ENCODE data around the gene PIK3R2. TPM values are rescaled to one million over a fixed set of nuclear protein-coding genes. Genes with fewer than 3 reads are reported as not detected.
"Not testable (repeated sequence)": the region's sequence is repeated elsewhere in the genome, so short reads cannot be mapped to it uniquely, and the experiment has no call there.

The PIK3R2 gene
- total RNA-seq, 1 experiment from 2014 or later: 42.8 TPM

- Histone ChIP-seq H4K20me1 (ENCODE audit: control insufficient read depth, insufficient read depth, insufficient read length) (peaks cover 4% of the 10 kb centered on the region), H3K27ac (ENCODE audit: insufficient read length, low read depth, low read length) (no peak overlapping the region), H3K4me2 (ENCODE audit: insufficient read depth, insufficient read length, low read length) (no peak overlapping the region), H3K56ac (ENCODE audit: insufficient read length, low read depth, low read length) (no peak overlapping the region), H3K18ac (ENCODE audit: insufficient read length, low read depth, low read length) (no peak overlapping the region), H4K91ac (ENCODE audit: insufficient read length, low read depth, low read length) (no peak overlapping the region), H4K8ac (replicated peaks; ENCODE audit: insufficient read length, low read depth, low read length) (no peak overlapping the region), H3K23ac (ENCODE audit: insufficient read length, low read depth, low read length) (no peak overlapping the region), H3T11ph (ENCODE audit: low read length) (no peak overlapping the region), H3K23me2 (ENCODE audit: insufficient read length, low read depth, low read length, poor library complexity, severe bottlenecking) (peaks cover 7% of the 10 kb centered on the region), H3K9me3 (ENCODE audit: control insufficient read depth, low read depth, low read length) (no peaks in the 10 kb centered on the region), H3K4me1 (ENCODE audit: insufficient read depth, low read length) (0 out of 2 replicates have a peak, but pooled peaks cover 2% of the 10 kb centered on the region), H3K14ac (ENCODE audit: insufficient read depth, low read length) (no peak overlapping the region), H2BK20ac (ENCODE audit: low read depth, low read length, poor library complexity, severe bottlenecking) (no peak overlapping the region), H2BK120ac (ENCODE audit: low read depth, low read length, poor library complexity, severe bottlenecking) (no peak overlapping the region), H4K5ac (ENCODE audit: insufficient read length, low read depth, low read length) (no peak overlapping the region), H2AFZ (ENCODE audit: low read length) (no peak overlapping the region), H3K79me1 (ENCODE audit: insufficient read depth, low read depth, low read length, poor library complexity, severe bottlenecking) (no peaks in the 10 kb centered on the region), H2AK5ac (ENCODE audit: insufficient read length, low read length) (no peak overlapping the region), H2BK5ac (ENCODE audit: insufficient read length, low read length) (no peak overlapping the region), H3K27me3 (ENCODE audit: insufficient read depth, low read length) (no peaks in the 10 kb centered on the region), H3K4ac (ENCODE audit: low read depth, low read length) (no peak overlapping the region), H3K79me2 (ENCODE audit: insufficient read depth, low read length) (no peaks in the 10 kb centered on the region), H3K9ac (ENCODE audit: extremely low read depth, insufficient read length, low read length) (no peak overlapping the region), H2BK12ac (ENCODE audit: insufficient read length, low read depth, low read length) (no peak overlapping the region), H2BK15ac (ENCODE audit: low read depth, low read length) (no peak overlapping the region)
- TF ChIP-seq, protein P1, sequence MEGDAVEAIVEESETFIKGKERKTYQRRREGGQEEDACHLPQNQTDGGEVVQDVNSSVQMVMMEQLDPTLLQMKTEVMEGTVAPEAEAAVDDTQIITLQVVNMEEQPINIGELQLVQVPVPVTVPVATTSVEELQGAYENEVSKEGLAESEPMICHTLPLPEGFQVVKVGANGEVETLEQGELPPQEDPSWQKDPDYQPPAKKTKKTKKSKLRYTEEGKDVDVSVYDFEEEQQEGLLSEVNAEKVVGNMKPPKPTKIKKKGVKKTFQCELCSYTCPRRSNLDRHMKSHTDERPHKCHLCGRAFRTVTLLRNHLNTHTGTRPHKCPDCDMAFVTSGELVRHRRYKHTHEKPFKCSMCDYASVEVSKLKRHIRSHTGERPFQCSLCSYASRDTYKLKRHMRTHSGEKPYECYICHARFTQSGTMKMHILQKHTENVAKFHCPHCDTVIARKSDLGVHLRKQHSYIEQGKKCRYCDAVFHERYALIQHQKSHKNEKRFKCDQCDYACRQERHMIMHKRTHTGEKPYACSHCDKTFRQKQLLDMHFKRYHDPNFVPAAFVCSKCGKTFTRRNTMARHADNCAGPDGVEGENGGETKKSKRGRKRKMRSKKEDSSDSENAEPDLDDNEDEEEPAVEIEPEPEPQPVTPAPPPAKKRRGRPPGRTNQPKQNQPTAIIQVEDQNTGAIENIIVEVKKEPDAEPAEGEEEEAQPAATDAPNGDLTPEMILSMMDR (conservative IDR thresholded peaks at IDR 0.05): no peak
- WGBS (ENCODE audit: extremely low coverage, insufficient read length, low lambda C conversion rate): no CpG with 5 or more reads among the region's 4 CpGs
- H3K4me1 Mint-ChIP-seq: peaks cover 13 to 30% of the 10 kb centered on the region in 2 experiments
- no peaks in the 10 kb centered on the region for H3K9me3 Mint-ChIP-seq
- no peak for DNase-seq
- peaks cover 14 to 31% (median 30%) of the 10 kb centered on the region in 3 experiments; a peak in 6 of 7 replicates for H3K36me3 Mint-ChIP-seq (ENCODE audit: insufficient read depth in 1 of 3, low read depth in 3 of 3)
- no peak overlapping the region for H3K27ac Mint-ChIP-seq
- H3K27me3 Mint-ChIP-seq (ENCODE audit: low read depth): no peaks in the 10 kb centered on the region
- no peak overlapping the region for H3K4me3 Mint-ChIP-seq
Observed at GRCh38 chr19:18158467-18158866, 5.5 kb downstream of the PIK3R2 start.

GRCh38 chr19:18159059-18159616 lies 6.2 kb downstream of the PIK3R2 start:
- H3K27ac ChIP-seq (ENCODE audit: insufficient read length, low read depth, low read length); H4K5ac ChIP-seq (ENCODE audit: insufficient read length, low read depth, low read length); H3K18ac ChIP-seq (ENCODE audit: insufficient read length, low read depth, low read length); H3K23me2 ChIP-seq (ENCODE audit: insufficient read length, low read depth, low read length, poor library complexity, severe bottlenecking); H2AFZ ChIP-seq (ENCODE audit: low read length); H3K4me2 ChIP-seq (ENCODE audit: insufficient read depth, insufficient read length, low read length); H3K4me1 ChIP-seq (ENCODE audit: insufficient read depth, low read length); H3K79me1 ChIP-seq (ENCODE audit: insufficient read depth, low read depth, low read length, poor library complexity, severe bottlenecking); H3K4ac ChIP-seq (ENCODE audit: low read depth, low read length); H3K79me2 ChIP-seq (ENCODE audit: insufficient read depth, low read length); H3K9me3 ChIP-seq (ENCODE audit: control insufficient read depth, low read depth, low read length); H3K27ac Mint-ChIP-seq; H2AK5ac ChIP-seq (ENCODE audit: insufficient read length, low read length); H3K56ac ChIP-seq (ENCODE audit: insufficient read length, low read depth, low read length); H3K27me3 ChIP-seq (ENCODE audit: insufficient read depth, low read length); H2BK5ac ChIP-seq (ENCODE audit: insufficient read length, low read length); DNase-seq; H2BK120ac ChIP-seq (ENCODE audit: low read depth, low read length, poor library complexity, severe bottlenecking); H4K20me1 ChIP-seq (ENCODE audit: control insufficient read depth, insufficient read depth, insufficient read length); H2BK12ac ChIP-seq (ENCODE audit: insufficient read length, low read depth, low read length); H3K23ac ChIP-seq (ENCODE audit: insufficient read length, low read depth, low read length); H3K27me3 Mint-ChIP-seq (ENCODE audit: low read depth); H3K9me3 Mint-ChIP-seq; H4K8ac ChIP-seq (replicated peaks; ENCODE audit: insufficient read length, low read depth, low read length); H3K4me3 Mint-ChIP-seq; H2BK15ac ChIP-seq (ENCODE audit: low read depth, low read length); H3K9ac ChIP-seq (ENCODE audit: extremely low read depth, insufficient read length, low read length); H3T11ph ChIP-seq (ENCODE audit: low read length); H2BK20ac ChIP-seq (ENCODE audit: low read depth, low read length, poor library complexity, severe bottlenecking); H3K14ac ChIP-seq (ENCODE audit: insufficient read depth, low read length); H4K91ac ChIP-seq (ENCODE audit: insufficient read length, low read depth, low read length): not testable (repeated sequence)
- H3K4me1 Mint-ChIP-seq: peaks cover 9 to 26% of the 10 kb centered on the region in 2 experiments
- peaks cover 17 to 35% (median 34%) of the 10 kb centered on the region in 3 experiments; a peak in 6 of 7 replicates for H3K36me3 Mint-ChIP-seq (ENCODE audit: insufficient read depth in 1 of 3, low read depth in 3 of 3)
- WGBS (ENCODE audit: extremely low coverage, insufficient read length, low lambda C conversion rate): no CpG with 5 or more reads among the region's 6 CpGs

All from H9 (cell line).